ENCODE data around the gene DENND2A.
"Not testable (repeated sequence)": the region's sequence is repeated elsewhere in the genome, so short reads cannot be mapped to it uniquely, and the experiment has no call there.

Gene DENND2A

GRCh38 chr7:140672382-140673062 lies 31.9 kb upstream of the DENND2A start, which contains the start of gene ADCK2:
ADCK2 (plus strand) TSS chr7:140672945; CDS start chr7:140673331, 386 bp downstream.
- intact Hi-C loops (cut with DNase I; ENCODE audit: low total_unique reads), result loop anchor here (5.0 to 10.0 kb wide), 2 partner anchors 252 to 340 kb away; partner anchors contain the start of genes BRAF and MRPS33
- no peak for TF ChIP-seq CTCF (IDR thresholded peaks at IDR 0.05)
- Histone ChIP-seq H3K4me1 (peaks cover 0 to 32% (median 19%) of the 10 kb centered on the region in 4 donors), H3K4me3 (peak within 1 kb of the TSS; percentile 68 to 94), H3K9me3 (no peaks in the 10 kb centered on the region), H3K27me3 (no peaks in the 10 kb centered on the region), H3K27ac (peak within 1 kb of the TSS; percentile 87 to 90), H3K36me3 (peaks cover 0 to 11% (median 0%) of the 10 kb centered on the region in 3 donors)
- no peak for DNase-seq

DNA sequence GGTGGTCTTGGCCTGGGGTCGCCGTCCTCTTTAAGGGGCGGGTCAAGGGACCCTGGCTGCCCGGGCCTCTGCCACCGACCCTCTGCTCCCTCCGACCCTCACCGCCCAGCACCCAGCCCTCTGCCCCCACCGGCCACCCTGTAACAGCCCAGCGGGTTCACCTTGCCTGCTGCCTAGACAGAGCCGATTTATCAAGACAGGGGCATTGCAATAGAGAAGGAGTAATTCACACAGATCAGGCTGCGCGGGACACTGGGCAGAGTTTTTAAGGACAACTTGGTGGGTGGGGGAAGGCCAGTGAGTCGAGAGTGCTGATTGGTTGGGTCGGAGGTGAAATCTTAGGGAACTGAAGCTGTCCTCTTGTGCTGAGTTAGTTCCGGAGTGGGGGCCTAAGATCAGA lies 31.4 kb upstream of the DENND2A start:
- H3K36me3 ChIP-seq, result peaks cover 0 to 8% (median 0%) of the 10 kb centered on the region in 3 donors
- intact Hi-C loops (cut with DNase I; ENCODE audit: low total_unique reads), result loop anchor here (5.0 to 10.0 kb wide), 2 partner anchors 253 to 340 kb away; partner anchors contain the start of genes BRAF and MRPS33
- H3K9me3 ChIP-seq, result no peaks in the 10 kb centered on the region
- peak in 1 of 2 donors; percentile 60 for DNase-seq
- H3K4me1 ChIP-seq, result peaks cover 0 to 32% (median 19%) of the 10 kb centered on the region in 4 donors
- no peak for TF ChIP-seq CTCF (IDR thresholded peaks at IDR 0.05)
- H3K27me3 ChIP-seq, result no peaks in the 10 kb centered on the region
- peak overlapping the region; percentile 68 to 94 for H3K4me3 ChIP-seq
- peak overlapping the region in 1 of 2 donors; percentile 87 for H3K27ac ChIP-seq

GRCh38 chr7:140670343-140670935 lies 29.8 kb upstream of the DENND2A start:
- DNase-seq, result peak in 1 of 2 donors; percentile 42
- no peak overlapping the region for H3K27ac ChIP-seq
- no peak for TF ChIP-seq CTCF (IDR thresholded peaks at IDR 0.05)
- intact Hi-C loops (cut with DNase I; ENCODE audit: low total_unique reads), result loop anchor here (5.0 to 10.0 kb wide), 2 partner anchors 254 to 342 kb away; partner anchors contain the start of genes BRAF and MRPS33
- H3K27me3 ChIP-seq, result no peaks in the 10 kb centered on the region
- H3K9me3 ChIP-seq, result no peaks in the 10 kb centered on the region
- no peaks in the 10 kb centered on the region for H3K36me3 ChIP-seq
- H3K4me1 ChIP-seq, result peaks cover 0 to 29% (median 17%) of the 10 kb centered on the region in 4 donors
- no peak overlapping the region for H3K4me3 ChIP-seq

DNA sequence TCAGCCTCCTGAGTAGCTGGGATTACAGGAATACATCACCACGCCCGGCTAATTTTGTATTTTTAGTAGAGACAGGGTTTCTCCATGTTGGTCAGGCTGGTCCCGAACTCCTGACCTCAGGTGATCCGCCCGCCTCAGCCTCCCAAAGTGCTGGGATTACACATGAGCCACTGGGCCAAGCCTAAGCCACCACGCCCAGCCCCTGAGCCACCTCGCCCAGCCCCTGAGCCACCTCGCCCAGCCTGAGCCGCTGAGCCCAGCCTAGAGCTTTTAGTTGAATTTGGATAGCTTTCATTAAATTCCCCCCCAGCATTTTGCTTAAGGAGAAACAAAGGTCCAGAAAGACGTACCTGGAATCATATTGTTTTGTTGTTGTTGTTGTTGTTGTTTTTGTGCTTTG lies 29.2 kb upstream of the DENND2A start:
- peak in 1 of 2 donors; percentile 25 for DNase-seq
- not testable (repeated sequence) for H3K27ac ChIP-seq, H3K4me3 ChIP-seq, H3K9me3 ChIP-seq, H3K36me3 ChIP-seq, H3K27me3 ChIP-seq
- H3K4me1 ChIP-seq, result peaks cover 0 to 23% (median 15%) of the 10 kb centered on the region in 4 donors
- intact Hi-C loops (cut with DNase I; ENCODE audit: low total_unique reads), result loop anchor here (5.0 to 10.0 kb wide), 2 partner anchors 255 to 342 kb away; partner anchors contain the start of genes BRAF and MRPS33

DNA sequence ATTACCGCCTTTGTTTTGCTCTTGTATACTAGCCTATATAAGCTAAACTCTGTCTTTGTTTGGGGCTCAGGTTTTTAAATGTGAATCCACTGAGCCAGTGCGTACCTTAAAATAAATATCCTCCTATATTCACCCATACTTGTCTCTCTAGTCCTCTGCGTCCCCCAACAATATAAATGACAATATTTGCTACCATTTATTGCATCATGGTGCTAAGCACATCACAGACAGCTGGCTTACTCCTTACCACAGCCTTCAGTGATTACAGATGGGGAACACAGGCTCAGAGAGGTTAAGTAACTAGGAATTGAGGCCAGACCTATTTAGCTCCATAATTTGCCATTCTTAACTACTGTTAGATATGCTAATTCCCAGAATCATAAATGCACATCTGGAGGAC lies 28.7 kb upstream of the DENND2A start:
- Histone ChIP-seq H3K36me3 (no peaks in the 10 kb centered on the region), H3K4me3 (no peak overlapping the region), H3K27me3 (no peaks in the 10 kb centered on the region), H3K9me3 (no peaks in the 10 kb centered on the region), H3K27ac (no peak overlapping the region), H3K4me1 (peaks cover 0 to 18% (median 10%) of the 10 kb centered on the region in 4 donors)
- no peak for TF ChIP-seq CTCF (IDR thresholded peaks at IDR 0.05)
- intact Hi-C loops (cut with DNase I; ENCODE audit: low total_unique reads), result no loop called here
- DNase-seq, result no peak

- no peaks in the 10 kb centered on the region for H3K9me3 ChIP-seq
- peaks cover 0 to 13% (median 6%) of the 10 kb centered on the region in 4 donors for H3K4me1 ChIP-seq
- H3K27ac ChIP-seq, result no peak overlapping the region
- H3K36me3 ChIP-seq, result no peaks in the 10 kb centered on the region
- no peak for TF ChIP-seq CTCF (IDR thresholded peaks at IDR 0.05)
- intact Hi-C loops (cut with DNase I; ENCODE audit: low total_unique reads), result no loop called here
- no peak for DNase-seq
- no peak overlapping the region for H3K4me3 ChIP-seq
- no peaks in the 10 kb centered on the region for H3K27me3 ChIP-seq
Measured at GRCh38 chr7:140668641-140669040, 28.0 kb upstream of the DENND2A start.
